T-helper 2 cell treated with Interferon-gamma antibody and Interleukin-4, amounts not matched to agents 100 ng/mL and 5 ng/mL, for 36 hours (primary cell): ENCODE measurements around the gene ALX3. TPM values are rescaled to one million over a fixed set of nuclear protein-coding genes. Genes with fewer than 3 reads are reported as not detected.

Experiments used
- intact Hi-C: fragments of 100-400 bp; cut with micrococcal nuclease; formaldehyde crosslinking; loops from one replicate; pipeline ENCODE4 v1.15.1; 2023
- total RNA-seq: library from RNA; stranded (reverse); gene quantifications from 2 replicates; pipeline ENCODE4 v1.2.3, GENCODE V29; 2022

Gene ALX3
- not detected in 2 replicates for total RNA-seq

- intact Hi-C loops, result no loop called here
These were observed at the start of gene ALX3 for GRCh38 chr1:110070671-110071242. ALX3 (minus strand) TSS chr1:110070672; CDS start chr1:110070612, 60 bp downstream.

DNA sequence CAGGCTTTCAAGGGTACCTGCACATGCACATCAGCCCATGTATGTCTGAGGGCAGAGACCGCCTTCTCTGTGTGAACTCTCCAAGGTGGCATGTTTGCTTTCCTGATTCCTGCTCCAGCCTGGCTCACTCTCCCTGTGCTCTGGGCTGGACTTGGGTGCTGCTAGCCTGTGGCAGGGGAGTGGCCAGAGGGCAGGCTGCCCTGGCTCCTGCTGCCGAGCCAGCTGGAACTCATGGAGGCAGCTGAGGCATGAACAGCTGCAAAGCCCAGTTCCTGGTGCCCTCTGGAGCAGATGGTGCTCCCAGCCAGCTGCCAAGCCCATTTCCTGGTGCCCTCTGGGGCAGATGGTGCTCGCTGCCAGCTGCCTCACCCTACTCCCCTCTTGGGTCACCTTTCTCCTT, 49.4 kb upstream of the ALX3 start:
- intact Hi-C loops, result no loop called here

DNA sequence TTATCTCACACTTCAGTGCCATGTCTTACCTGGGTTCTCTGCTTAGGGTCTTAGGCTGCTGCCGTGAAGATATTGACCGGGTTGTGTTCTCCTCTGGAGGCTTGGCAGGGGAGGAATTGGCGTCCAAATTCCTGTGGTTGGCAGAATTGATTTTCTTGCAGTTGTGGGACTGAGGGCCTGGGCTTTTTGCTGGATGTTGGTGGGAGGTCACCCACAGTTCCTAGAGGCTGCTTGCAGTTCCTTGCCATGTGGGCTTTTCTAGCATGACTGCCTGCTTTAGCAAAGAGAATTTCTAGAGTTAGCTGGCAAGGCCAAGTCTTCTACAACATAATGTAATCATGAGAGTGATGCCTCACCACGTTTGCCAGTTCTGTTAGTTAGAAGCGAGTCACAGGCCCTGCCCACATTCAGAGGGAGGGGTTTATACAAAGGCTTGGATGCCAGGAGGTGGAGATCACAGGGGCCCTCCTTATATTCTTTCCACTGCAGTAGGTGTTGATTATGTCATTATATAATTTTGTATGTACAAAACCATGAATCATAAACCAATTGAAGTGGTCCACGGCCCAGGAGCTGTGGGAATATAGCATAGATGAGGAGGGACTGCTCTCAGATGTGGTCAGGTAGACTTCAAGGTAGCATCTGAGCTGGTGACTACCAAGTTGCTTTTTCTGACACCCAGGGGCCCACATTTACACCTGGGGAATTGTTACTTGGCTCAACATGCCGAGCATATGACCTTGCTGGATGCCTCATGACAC, 48.3 kb upstream of the ALX3 start:
- intact Hi-C loops, result no loop called here

GRCh38 chr1:110114784-110115183, 44.3 kb upstream of the ALX3 start:
- intact Hi-C loops, result no loop called here

- intact Hi-C loops, result no loop called here
These were observed 43.7 kb upstream of the ALX3 start for GRCh38 chr1:110114173-110114572.

DNA sequence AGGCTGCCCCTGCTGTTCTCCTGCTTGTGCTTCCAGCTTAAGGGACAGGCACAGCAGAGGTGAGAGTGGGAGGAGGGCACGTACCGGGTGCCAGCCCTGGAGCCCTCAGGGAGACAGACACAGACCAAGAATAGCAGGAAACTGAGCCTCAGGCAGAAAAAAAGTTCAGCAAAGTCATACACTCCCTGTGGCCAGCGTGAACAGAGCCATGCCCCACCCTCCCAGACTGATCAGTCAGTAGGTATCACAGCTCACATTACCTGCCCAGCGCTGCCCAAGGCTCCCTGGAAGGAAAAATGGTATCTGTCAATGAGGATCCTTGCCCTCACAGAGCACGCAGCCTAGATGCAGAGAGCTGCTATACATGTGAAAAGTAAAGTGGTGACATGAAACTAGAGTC, 43.1 kb upstream of the ALX3 start:
- intact Hi-C loops, result no loop called here

- intact Hi-C loops, result no loop called here
These were observed 42.2 kb upstream of the ALX3 start for GRCh38 chr1:110112656-110113055.

- intact Hi-C loops, result no loop called here
These were observed 41.7 kb upstream of the ALX3 start, which contains the start of gene UBL4B for GRCh38 chr1:110112143-110112542. UBL4B (plus strand) TSS chr1:110112443; CDS start chr1:110112535, 92 bp downstream.

- intact Hi-C loops, result no loop called here
These were observed 40.6 kb upstream of the ALX3 start for GRCh38 chr1:110111081-110111480.

- intact Hi-C loops, result loop anchor here (2.0 kb wide), 1 partner anchor 53 kb away; no protein-coding TSS in a partner anchor
These were observed 37.5 kb upstream of the ALX3 start for GRCh38 chr1:110107867-110108469.

GRCh38 chr1:110106013-110106941, 35.8 kb upstream of the ALX3 start:
- intact Hi-C loops, result loop anchor here (2.0 kb wide), 1 partner anchor 51 kb away; no protein-coding TSS in a partner anchor

DNA sequence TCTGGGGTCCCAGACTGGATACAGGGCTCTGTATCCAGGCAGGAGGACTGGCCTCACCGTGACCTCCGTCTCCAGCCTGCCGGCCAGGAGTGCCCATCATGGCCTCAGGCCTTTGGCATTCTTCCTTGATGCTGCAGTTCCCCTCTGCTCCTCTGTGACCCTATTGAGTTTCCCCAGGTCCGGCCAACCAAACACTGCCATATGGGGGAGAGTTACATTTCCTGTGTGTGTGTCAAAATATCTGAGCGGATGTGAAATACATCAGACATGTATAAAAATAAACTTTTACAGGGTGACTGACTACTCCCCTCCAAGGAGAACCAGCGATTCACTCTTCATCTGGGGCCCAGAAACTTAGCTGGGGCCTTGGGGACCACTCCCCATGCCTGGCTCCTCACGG, 31.6 kb upstream of the ALX3 start:
- intact Hi-C loops, result no loop called here

GRCh38 chr1:110100335-110100734, 29.9 kb upstream of the ALX3 start:
- intact Hi-C loops, result no loop called here

DNA sequence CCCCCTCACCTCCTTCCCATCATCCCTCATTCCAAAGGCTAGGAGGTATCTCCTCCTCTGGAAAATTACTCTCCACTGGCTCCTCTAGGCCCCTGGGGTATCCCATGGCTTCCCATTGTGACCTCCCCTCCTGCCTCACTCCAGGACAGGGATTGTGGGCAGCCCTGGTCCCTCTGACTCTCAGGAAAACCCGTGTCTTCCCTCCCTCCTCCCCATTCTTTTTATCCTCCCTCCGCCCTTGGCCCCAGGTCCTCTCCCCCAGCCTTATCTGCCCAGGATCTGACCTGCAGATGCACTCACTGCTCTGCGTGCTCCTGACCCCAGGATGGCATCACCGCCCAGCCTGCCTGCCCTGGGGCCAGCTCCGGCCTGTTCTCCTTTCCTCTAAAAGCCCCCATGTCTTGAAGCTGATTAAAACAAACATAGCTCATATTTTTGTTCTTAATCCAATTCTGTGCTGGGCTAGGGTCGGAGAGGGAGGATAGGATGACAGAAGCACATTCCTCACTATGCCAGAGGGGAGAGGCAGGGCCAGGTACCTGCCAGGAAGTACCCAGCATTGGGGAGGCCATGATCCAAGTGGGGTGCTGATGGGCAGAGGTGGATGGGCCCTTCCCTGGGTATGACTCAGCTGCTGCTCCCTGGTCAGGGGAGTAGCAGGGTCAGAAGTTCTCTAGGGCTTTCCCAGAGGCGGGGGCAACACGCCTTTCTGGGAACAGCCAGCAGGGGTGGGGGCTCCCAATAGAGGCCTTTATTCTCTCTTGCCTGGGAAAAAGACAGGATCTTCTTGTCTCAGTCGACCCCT, 28.0 kb upstream of the ALX3 start:
- intact Hi-C loops, result no loop called here

- intact Hi-C loops, result no loop called here
These were observed 27.2 kb upstream of the ALX3 start for GRCh38 chr1:110097507-110098221.

- intact Hi-C loops, result no loop called here
These were observed 24.6 kb upstream of the ALX3 start for GRCh38 chr1:110094931-110095654.

- intact Hi-C loops, result no loop called here
These were observed 22.5 kb upstream of the ALX3 start for GRCh38 chr1:110092991-110093390.

DNA sequence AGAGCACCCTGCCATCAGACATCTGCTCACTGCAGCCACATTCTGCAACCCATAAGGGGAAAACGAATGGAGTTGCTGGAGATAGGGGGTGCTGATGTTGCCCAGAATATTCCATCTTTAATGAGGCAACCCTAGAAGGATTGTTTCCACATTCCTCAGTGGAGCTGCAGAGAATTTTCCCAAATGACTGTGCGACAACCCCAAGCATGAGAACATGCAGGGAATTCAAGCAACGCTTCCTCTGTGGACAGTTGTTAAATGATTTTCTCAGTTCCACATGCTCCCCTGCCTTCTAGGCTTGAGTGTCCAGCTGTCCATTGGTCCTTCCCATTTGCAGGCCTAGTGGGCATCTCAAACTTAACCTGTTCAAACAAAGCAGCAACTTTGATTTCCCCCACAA, 21.3 kb upstream of the ALX3 start:
- intact Hi-C loops, result no loop called here

GRCh38 chr1:110091381-110091780, 20.9 kb upstream of the ALX3 start:
- intact Hi-C loops, result no loop called here
